Body of pancreas (tissue), 4 donors: Measurements from ENCODE around the gene MAFB. TPM values are rescaled to one million over a fixed set of nuclear protein-coding genes. Genes with fewer than 3 reads are reported as not detected.

Source experiments
- ATAC-seq: fragments of 150-250 bp; one replicate; pipeline ENCODE4 v1.9.1; 2016
- DNase-seq, 4 donors: peaks; one replicate each; pipeline ENCODE4 v3.0.0-alpha.2; 2019
- H3K27ac ChIP-seq, 4 donors: fragments of 200-600 bp; sonication (generic); 1 replicate in 3 of 4; 2 replicates in 1 of 4; pipeline versions ENCODE4 v1.5.1 to v1.6.1; 2016 to 2019; ENCODE audit warnings: mild to moderate bottlenecking in 1 of 4, mixed read lengths in 1 of 4, moderate library complexity in 1 of 4
- H3K27me3 ChIP-seq, 2 donors: fragments of 200-600 bp; sonication (generic); one replicate each; pipeline ENCODE4 v1.6.0; 2016; ENCODE audit warnings: mild to moderate bottlenecking in 1 of 2
- H3K36me3 ChIP-seq, 2 donors: fragments of 200-600 bp; sonication (generic); replicated peaks in 1 of 2; 2 replicates each; pipeline ENCODE4 v1.5.1; 2016; ENCODE audit warnings: low read depth in 2 of 2; ENCODE audit not compliant: insufficient read depth in 1 of 2
- H3K4me1 ChIP-seq: fragments of 200-600 bp; sonication (generic); one replicate; pipeline ENCODE4 v1.6.0; 2016
- H3K4me3 ChIP-seq, 2 donors: fragments of 200-600 bp; sonication (generic); 1 replicate in 1 of 2; 2 replicates in 1 of 2; pipeline ENCODE4 v1.5.1; 2016 to 2019
- H3K9me3 ChIP-seq, 3 donors: fragments of 200-600 bp; sonication (generic); 1 replicate in 2 of 3; 2 replicates in 1 of 3; pipeline ENCODE4 v1.5.1; 2016
- CTCF ChIP-seq, 7 experiments: fragments of 450-650 bp in 4 of 7; fragments of 200-600 bp in 3 of 7; sonication (generic) in 3 of 7; IDR thresholded peaks; one replicate each; pipeline ENCODE4 v1.5.1; 2016 to 2019; ENCODE audit warnings: antibody characterized with exemption in 7 of 7
- POLR2A ChIP-seq, 3 donors: fragments of 450-650 bp; IDR thresholded peaks; one replicate each; pipeline ENCODE4 v1.6.1; 2016; ENCODE audit warnings: antibody characterized with exemption in 3 of 3, mild to moderate bottlenecking in 2 of 3
- WGBS, 2 donors: methylation state at CpG; one replicate each; pipeline ENCODE4 v1.1.5; 2017; 5-methylcytosine and 5-hydroxymethylcytosine counted together
- intact Hi-C: fragments of 100-400 bp; cut with DNase I; formaldehyde crosslinking; loops from one replicate; pipeline ENCODE4 v1.15.1; 2023
- total RNA-seq, 2 donors: library from RNA; depleted of rRNA; stranded (reverse); fragments of >200 nt; gene quantifications; one replicate each; pipeline ENCODE4 v1.1.0, GENCODE V29; 2016

The MAFB gene
- total RNA-seq, 2 donors from 2014 or later, result 21.1 to 22.1 TPM

- Histone ChIP-seq H3K9me3 (no peaks in the 10 kb centered on the region), H3K4me3 (no peak overlapping the region), H3K27me3 (no peaks in the 10 kb centered on the region), H3K27ac (no peak overlapping the region), H3K4me1 (peaks cover 19% of the 10 kb centered on the region), H3K36me3 (no peaks in the 10 kb centered on the region)
- no peak for ATAC-seq
- WGBS, 2 donors, result 75 to 88% methylated on average over 1 of the region's 1 CpG
- no peak for DNase-seq
- no peak for TF ChIP-seq CTCF (IDR thresholded peaks at IDR 0.05)
- no peak for TF ChIP-seq POLR2A (IDR thresholded peaks at IDR 0.05)
- intact Hi-C loops, result no loop called here
Measured at GRCh38 chr20:40681165-40681564, 7.9 kb downstream of the MAFB start.

GRCh38 chr20:40680161-40680959 lies 8.7 kb downstream of the MAFB start:
- TF ChIP-seq CTCF (IDR thresholded peaks at IDR 0.05), result no peak
- DNase-seq, result no peak
- Histone ChIP-seq H3K9me3 (no peaks in the 10 kb centered on the region), H3K4me1 (peaks cover 27% of the 10 kb centered on the region), H3K27ac (no peak overlapping the region), H3K27me3 (no peaks in the 10 kb centered on the region), H3K36me3 (no peaks in the 10 kb centered on the region), H3K4me3 (no peak overlapping the region)
- 79 to 91% methylated on average over 2 of the region's 2 CpGs for WGBS, 2 donors
- intact Hi-C loops, result no loop called here
- no peak for ATAC-seq

- H3K9me3 ChIP-seq, result no peaks in the 10 kb centered on the region
- H3K36me3 ChIP-seq, result no peaks in the 10 kb centered on the region
- WGBS, 2 donors, result 75 to 81% methylated on average over 9 of the region's 9 CpGs
- H3K4me3 ChIP-seq, result no peak overlapping the region
- ATAC-seq (no peak), DNase-seq (no peak)
- H3K27me3 ChIP-seq, result no peaks in the 10 kb centered on the region
- TF ChIP-seq CTCF (IDR thresholded peaks at IDR 0.05) (no peak), POLR2A (IDR thresholded peaks at IDR 0.05) (no peak)
- peaks cover 34% of the 10 kb centered on the region for H3K4me1 ChIP-seq
- no peak overlapping the region for H3K27ac ChIP-seq
- intact Hi-C loops, result no loop called here
Measured at GRCh38 chr20:40679184-40679583, 9.9 kb downstream of the MAFB start.

GRCh38 chr20:40678286-40678875 lies 10.7 kb downstream of the MAFB start:
- ATAC-seq (no peak), DNase-seq (no peak)
- H3K27ac ChIP-seq, result no peak overlapping the region
- H3K9me3 ChIP-seq, result no peaks in the 10 kb centered on the region
- WGBS, 2 donors, result 24 to 59% methylated on average over 3 of the region's 3 CpGs
- TF ChIP-seq POLR2A (IDR thresholded peaks at IDR 0.05) (no peak), CTCF (IDR thresholded peaks at IDR 0.05) (no peak)
- intact Hi-C loops, result no loop called here
- no peak overlapping the region for H3K4me3 ChIP-seq
- H3K27me3 ChIP-seq, result no peaks in the 10 kb centered on the region
- peaks cover 42% of the 10 kb centered on the region for H3K4me1 ChIP-seq
- H3K36me3 ChIP-seq, result no peaks in the 10 kb centered on the region
